ENCODE results near the gene ZNF417.
A peak's percentile ranks its signal among the peaks of the same experiment; 100 is the strongest.
"Not testable (repeated sequence)": the region's sequence is repeated elsewhere in the genome, so short reads cannot be mapped to it uniquely, and the experiment has no call there.

ZNF417 gene

DNA sequence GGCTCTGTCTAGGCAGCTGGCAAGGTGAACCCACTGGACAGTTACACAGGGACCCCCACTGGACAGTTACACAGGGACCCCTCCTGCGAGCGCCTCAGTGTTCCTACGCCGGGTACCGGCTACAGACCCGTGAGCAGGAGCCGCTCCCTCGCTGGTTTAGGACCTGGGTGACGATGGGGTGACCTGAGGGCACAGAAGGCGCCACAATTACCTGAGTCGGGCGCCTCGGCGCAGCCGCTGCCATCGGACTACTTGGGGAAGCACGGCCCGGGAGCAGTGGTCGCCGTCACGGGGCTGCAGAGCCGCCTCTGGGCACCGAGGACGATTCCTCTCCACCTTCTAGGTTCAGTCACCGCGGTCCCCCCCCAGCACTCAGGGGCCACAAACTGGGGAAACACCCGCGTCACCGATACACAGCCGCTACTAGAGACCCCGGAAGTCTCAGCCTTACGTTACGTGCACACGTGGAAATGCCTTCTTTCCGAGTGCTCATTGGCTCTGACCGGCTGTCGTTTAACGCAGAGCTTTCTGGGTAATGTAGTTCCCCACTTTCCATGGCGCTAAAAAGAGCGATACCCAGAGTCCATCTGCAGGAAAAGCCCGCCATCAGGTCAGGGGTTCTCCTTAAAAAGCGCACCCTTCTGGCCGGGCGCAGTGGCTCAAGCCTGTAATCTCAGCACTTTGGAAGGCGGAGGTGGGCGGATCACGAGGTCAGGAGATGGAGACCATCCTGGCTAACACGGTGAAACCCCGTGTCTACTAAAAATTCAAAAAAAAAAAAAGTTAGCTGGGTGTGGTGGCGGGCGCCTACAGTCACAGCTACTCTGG is at the start of gene ZNF417:
TSS of gene ZNF417 (minus strand) at position 425 of the 828 bp plus-strand sequence. CDS start at position 244, 181 bp downstream.
- peak; percentile 76 for DNase-seq

DNA sequence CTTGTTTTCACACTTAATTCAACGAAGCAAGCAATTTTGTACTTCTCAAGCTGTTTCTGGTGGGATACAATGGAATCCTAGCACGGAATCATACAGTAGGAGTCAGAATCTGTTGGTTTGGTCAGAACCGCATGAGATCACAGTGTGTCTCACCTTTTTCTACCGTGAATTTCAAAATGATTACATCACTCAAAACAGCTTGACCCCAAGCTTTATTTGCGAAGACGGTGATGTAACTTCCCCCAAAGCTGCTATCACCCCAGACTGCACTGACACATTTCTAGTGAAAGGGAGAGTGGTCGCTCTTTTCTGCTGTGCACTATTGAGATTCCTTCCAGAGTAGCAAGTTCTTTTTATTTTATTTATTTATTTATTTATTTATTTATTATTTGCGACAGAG is 48.4 kb upstream of the ZNF417 start:
- no peak for DNase-seq

DNA sequence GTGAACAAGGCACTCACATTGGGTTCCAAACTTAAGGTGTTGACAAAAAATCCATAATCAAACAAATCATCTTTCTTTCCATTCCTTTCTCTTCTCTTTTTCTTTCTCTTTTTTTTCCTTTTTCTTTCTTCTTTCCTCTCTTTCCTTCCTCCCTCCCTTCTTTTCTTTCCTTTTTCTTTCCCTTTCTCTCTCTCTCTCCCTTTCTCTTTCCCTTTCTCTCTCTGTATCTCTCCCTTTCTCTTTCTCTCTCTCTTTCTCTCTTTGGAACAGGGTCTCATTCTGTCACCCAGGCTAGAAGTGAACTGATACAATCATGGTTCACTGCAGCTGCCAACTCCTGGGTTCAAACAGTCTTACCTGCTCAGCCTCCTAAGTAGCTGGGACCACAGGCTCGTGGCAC is 45.4 kb upstream of the ZNF417 start:
- no peak for DNase-seq

DNA sequence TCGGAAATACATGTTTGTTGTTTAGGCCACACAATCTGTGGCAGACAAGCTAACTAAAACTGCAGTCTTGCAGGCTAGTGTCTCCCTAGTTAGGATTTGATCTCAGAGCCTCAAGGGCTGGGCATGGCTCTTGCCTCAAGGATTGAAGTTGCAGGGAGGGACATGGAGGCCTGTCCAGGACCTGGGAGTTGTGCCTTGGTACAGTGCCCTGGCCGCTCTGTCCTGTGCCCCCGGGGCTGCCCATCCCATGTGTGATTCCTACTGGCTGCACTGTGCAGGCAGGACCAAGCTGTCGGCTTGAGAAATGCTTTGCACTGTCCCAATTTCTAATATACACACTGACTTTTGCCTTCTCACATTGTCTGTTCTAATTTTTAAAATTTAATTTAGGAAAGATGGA is 38.6 kb upstream of the ZNF417 start:
- DNase-seq = no peak

DNA sequence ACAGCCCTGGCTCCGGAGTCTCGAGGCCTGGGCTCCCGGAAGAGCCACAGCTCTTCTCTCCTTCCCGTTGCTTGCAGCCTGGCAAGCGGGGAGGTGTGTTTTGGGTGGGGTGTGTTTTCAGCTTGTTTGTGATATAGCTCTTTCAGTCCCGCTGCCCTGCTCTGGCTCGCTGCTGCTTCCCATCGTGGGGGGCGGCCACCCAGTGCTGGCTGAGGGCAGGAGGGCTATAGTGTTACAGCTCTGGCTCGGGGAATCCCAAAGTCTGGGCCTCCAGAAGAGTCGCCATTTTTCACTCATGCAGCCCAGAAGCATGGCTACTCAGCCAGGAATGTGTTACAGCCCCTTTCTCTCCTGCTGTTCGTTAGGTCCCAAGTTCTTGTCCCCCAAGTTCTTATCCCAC is 33.3 kb upstream of the ZNF417 start:
- DNase-seq = no peak

DNA sequence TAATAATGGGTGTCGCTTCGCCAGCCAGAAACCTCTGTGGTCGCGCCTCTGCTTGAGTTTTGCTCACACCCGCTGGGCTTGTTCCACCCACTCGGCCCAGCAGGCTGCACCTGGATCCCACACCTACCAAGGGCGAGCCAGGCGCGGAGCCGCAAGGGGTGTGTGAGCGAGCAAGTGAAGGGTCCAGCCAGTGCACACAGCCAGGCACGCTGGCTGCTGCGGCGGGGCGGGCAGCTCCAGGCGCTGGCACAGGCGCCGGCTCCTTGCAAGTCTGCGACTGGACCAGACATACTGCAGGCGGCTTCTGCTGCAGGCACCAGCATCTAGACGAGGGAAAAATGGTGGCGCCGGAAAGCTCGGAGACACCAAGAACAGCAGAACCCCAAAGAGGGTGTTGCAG is 32.9 kb upstream of the ZNF417 start:
- DNase-seq = no peak

DNA sequence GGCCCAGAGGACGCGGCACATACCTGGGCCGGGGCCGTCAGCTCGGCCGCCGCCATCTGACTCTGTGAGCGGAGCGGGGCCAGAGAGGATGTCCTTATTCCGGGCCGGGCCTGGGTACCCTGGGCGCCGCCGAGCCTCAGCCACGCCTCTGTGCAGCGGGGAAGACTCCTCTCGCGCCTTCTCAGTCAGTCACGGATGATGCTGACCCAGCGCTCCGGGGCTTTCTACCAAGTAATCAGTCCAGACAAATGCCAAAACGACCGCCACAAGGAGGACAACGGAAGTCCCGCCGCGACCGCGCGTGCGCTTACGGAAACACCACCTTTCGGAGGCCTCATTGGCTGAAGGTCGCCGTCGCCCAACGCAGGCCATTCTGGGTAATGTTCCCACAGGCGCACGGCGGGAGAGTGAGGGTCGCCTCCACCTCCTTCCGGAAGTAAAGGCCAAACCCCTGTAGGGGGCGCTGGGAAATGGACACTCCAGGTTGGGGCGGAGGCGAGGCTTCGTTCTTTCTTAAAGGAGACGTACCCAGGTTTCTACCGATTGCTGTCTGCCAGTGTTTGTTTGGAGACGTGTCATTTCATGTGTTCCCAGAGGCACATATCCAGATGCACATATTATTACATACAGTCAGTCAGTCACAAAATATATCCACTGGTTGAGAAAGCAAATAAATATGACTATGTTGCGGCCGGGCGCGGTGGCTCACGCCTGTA is 31.2 kb upstream of the ZNF417 start, which contains the start of gene ZNF256:
TSS of gene ZNF256 (minus strand) at position 288 of the 716 bp plus-strand sequence. CDS start at position 56, 232 bp downstream.
- DNase-seq = peak; percentile 88

DNA sequence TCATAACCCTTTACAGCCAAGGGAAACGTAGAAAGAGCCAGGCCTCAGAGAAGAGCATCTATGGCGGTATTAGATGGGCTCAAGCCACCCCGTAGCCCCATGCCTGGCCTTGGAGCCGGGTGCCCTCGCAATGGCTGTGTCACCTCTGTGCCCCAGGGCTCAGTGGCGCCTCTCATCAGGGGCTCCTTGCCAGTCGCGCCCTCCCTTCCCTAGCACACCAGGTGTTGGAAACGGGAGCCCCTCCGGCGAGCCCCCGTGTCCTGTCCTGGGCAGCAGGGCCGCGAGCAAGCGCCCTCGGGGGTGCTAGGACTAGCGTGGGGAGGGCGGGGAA is 30.7 kb upstream of the ZNF417 start:
- DNase-seq = no peak

DNA sequence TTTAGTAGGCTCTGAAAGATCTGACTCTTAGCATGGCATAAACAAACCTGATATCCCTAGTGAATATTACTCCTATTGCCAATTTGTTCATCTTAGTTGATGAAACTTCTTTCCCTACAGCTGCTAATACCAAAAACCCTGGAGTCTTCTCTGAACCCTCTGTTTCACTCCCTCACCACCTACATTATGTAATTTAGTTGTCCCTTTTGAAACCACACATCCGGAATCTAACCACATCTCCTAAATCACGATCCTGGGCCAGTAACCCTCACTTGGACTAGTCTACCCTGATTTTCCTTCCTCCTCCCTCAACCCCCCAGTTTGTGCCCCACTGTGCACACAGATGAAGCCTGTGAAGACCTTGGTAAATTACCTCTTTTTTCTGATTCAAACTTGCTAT is 29.9 kb upstream of the ZNF417 start:
- DNase-seq = no peak

DNA sequence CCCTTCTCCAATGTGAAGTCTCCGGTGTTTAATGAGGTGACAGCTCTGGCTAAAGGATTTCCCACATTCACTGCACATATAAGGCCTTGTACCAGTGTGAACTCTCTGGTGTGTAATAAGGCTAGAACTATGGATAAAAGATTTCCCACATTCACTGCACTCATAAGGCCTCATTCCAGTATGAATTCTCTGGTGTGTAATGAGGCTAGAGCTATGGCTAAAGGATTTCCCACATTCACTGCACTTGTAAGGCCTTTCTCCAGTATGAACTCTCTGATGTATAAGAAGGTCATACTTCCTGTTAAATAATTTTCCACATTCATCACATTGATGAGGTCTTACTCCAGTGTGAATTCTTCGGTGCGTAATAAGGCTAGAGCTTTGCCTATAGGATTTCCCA is 25.2 kb upstream of the ZNF417 start:
- DNase-seq = no peak

DNA sequence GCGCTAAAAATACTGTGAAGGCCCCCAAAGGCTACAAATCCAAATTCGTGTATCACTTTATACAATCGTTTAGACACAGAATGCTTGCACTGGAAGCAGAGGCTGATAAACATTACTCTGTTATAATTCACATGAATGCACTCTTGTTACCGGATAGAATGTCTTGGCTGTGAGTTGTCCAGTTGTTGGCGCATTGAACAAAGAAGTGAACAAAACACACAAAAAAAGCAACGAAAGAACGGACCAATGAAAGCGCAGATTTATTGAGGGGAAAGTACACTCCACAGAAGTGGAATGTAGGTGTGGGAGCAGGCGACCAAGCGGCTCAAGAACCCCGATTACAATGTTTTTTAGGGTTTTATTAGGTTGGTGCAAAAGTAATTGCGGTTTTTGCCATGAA is 19.3 kb upstream of the ZNF417 start:
- DNase-seq = no peak

DNA sequence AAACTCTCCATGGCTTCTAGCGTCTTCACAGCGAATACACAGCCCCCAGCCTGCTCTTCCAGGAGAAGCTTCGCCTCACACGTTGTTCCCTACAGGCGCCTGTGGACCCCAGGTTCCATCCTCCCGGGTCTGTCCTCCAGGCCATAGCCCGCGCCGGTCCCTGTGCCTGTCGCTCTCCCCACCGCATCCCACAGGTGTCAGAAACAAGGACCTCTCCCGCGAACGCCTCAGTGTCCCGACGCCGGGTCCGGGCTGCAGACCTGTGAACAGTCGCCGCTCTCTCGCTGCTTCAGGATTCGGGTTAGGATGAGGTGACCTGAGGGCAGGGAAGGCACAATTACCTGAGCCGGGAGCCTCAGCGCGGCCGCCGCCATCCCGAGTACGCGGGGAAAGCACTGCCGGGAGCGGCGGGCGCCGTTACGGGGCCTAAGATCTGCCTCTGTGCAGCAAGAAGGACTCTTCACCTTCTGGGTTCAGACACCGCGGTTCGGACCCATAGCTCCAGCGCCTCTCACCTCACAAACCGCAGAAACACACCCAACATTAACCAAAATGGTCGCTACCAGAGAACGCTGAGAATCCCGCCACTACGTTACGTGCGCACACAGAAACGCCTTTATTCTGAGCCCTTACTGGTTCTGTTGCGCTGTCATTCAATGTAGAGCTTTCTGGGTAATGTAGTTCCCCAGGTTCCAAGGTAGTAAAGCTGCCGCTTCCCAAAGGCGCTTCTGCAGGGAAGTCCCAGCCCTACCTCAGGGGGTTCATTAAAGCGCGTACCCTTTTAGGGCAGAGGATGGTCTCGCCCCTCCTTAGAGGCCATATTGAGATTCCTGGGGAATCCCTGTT is 18.7 kb upstream of the ZNF417 start, which contains the start of gene ZNF418:
TSS of gene ZNF418 (minus strand) at position 583 of the 846 bp plus-strand sequence. CDS start 1,580 bp downstream, outside the sequence.
- DNase-seq = no peak

DNA sequence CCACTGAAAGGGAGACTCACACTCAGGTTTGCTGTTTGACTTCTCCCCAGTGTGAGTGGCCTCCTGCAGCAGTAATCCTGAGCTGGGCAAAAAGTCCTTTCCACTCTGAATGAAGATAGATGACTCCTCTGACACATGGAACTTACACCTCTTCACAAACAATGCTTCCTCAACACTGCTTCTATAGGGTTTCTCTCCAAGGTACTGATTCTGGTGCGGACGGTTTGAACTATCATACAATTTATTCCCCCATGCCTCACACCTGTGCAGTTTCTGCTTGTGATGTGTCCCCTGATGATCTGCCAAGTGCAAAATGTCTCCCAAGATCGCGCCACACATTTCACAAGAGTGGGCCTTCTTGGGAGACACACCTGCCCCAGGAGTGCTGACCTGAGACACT is 11.2 kb upstream of the ZNF417 start:
- no peak for DNase-seq

DNA sequence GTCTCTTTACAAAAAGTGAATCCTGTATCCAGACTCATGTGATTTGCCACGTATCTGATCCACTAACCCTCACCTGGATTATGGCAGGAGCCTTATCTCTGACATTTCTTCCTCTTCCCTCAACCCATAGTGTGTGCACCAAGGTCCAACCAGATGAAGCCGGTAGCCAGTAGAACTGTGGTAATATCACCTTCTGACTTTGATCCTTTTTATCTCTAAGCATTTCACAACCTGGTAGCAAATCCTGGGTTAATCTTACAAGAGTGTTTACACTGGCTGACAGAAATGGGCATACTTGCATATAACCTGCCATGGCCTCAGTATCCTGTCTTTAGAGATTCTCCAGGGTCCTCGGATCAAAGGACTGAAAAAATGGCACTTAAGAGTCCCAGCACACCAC is 1.9 kb downstream of the ZNF417 start:
- DNase-seq = no peak

DNA sequence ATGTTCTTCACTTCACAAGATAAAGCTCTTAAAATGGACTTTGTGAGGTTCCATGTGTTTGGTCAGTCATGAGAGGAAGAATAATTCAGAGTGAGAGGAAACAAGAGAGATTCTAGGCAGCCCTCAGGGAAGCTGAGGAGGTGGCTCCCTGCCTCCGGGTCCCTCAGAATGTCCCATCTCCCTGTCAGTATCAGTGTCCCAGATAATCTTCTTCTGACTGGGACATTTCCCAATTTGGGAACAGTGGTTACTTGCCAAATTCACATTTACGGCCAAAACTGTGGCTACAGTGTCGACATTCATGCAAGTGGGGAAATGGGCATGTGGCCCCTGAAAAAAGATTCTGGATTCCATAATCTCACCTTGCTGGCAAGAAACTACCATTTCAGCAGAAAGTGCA is 9.0 kb downstream of the ZNF417 start:
- no peak for DNase-seq

DNA sequence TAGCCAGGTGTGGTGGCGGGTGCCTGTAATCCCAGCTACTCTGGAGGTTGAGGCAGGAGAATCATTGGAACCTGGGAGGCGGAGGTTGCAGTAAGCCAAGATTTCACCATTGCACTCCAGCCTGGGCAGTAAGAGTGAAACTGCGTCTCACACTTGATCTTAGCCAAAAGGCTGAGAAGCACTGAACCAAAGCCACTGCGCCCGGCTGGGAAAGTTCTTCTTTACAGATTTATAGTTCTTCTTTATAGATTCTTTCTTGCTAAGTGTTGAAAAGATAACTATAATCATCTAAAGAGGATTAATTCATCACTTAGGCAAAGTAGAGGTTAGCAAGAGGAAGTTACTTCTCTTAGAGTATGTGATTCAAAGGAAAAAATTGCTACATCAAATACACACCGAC is 11.1 kb downstream of the ZNF417 start:
- no peak for DNase-seq

DNA sequence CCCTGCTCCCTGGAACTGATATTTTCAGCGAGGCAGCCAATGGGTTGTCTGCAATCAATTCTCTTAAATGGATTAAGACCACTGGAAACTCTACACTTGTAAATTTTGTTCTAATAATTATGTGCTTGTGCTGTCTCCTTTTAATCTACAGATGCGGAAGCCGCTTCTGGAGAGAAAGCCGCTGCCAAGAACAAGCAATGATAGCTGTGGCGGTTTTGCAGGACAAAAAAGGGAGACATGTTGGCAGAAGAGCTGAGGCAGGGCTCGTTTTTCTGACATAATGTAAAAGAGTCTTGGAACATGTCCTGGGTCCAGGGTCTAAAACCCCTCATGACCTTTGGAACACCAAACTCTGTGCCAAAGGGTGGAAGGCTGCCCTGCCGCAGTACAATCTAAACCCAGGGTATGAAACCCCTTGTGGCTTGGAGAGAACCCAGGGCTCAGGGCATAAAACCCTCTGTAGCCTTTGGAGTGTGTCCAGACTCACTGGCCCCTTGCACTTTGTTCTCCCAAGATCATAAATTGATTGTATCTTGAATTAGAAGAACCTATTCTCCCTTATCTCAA is 12.7 kb downstream of the ZNF417 start:
- no peak for DNase-seq

DNA sequence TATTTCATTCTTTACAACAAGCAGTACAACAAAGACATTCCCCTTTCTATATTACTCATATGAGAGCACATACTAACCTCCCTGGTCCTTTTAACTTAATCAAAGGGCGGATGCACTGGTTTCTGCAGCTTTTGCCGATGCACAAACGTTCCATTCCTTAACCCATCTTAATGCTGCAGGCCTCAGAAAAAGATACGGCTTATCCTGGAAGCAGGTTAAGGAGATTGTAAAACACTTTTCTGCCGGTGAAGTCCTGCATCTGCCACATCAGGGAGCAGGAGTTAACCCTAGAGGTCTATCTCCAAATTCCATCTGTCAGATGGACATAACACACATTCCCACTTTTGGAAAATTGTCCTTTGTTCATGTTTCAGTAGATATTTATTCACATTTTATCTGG is 16.1 kb downstream of the ZNF417 start:
- DNase-seq = no peak

DNA sequence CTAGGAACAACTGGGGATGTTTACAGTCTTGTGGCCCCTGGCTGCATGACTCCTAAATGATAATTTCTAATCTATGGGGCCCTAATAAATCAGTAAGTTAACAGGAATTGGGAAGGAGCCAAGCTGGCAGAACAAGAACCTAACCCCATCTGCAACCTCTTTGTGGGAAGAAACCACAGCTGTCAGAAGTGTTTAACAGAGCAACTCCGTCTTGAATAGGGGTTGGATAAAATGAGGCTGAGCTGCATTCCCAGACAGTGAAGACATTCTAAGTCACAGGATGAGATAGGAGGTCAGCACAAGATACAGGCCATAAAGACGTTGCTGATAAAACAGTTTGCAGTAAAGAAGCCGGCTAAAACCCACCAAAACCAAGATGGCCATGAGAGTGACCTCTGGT is 25.7 kb downstream of the ZNF417 start:
- not testable (repeated sequence) for DNase-seq

DNA sequence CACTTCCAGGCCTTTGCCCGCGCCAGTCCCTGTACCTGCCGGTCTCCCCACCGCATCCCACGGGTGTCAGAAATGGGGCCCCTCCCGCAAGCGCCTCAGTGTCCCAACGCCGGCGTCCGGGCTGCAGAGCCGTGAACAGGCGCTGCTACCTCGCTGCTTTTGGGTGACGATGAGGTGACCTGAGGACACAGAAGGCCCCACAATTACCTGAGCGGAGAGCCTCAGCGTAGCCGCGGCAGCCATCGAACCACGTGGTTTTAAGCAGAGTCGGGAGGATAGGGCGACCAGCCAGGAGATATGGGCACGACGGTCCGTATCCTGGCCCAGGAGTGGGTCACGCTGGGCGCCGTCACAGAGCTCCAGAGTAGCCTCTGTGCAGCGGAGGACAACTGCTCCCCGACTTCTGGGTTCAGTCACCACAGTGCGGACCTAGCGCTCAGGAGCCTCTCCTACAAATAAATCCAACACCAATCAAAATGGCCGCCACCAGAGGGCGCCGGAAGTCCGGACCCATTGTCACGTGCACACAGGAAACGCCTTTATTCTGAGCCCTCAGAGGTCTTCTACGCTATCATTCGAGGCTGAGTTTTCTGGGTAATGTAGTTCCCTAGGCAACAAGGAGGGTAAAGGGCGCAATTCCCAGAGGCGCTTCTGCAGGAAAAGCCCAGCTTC is 27.7 kb downstream of the ZNF417 start, which contains the start of gene ZNF814:
TSS of gene ZNF814 (minus strand) at position 478 of the 672 bp plus-strand sequence. CDS start at position 243, 235 bp downstream.
- DNase-seq = no peak

DNA sequence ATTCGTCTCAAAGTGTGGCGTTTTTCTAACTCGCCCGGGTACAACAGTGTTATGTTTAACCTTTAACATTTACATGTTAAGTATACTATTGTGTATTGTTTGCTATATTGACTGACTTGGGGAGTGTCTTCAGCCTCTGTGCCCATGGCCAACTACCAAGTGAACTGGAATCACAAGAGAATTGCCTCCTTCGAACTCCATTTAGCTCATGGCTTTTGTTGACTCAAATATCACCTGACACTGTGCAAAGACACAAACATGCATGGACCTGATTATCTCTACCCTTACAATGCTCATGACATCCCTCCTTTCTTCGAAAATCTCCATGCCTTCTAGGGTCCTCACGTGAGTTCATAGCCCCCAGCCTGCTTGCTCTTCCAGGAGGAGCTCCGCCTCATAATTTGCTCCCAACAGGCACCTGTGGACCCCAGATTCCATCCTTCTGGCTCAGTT is 28.3 kb downstream of the ZNF417 start:
- DNase-seq = no peak
